Cerebellar cortex (tissue), 1 donor: ENCODE data around the gene WDR41.
A peak's percentile ranks its signal among the peaks of the same experiment; 100 is the strongest.
"Not testable (repeated sequence)": the region's sequence is repeated elsewhere in the genome, so short reads cannot be mapped to it uniquely, and the experiment has no call there.

Experiments used
- DNase-seq: peaks from one replicate; pipeline ENCODE4 v3.0.0-alpha.2; 2015; ENCODE audit warnings: low spot score

The WDR41 gene, protein sequence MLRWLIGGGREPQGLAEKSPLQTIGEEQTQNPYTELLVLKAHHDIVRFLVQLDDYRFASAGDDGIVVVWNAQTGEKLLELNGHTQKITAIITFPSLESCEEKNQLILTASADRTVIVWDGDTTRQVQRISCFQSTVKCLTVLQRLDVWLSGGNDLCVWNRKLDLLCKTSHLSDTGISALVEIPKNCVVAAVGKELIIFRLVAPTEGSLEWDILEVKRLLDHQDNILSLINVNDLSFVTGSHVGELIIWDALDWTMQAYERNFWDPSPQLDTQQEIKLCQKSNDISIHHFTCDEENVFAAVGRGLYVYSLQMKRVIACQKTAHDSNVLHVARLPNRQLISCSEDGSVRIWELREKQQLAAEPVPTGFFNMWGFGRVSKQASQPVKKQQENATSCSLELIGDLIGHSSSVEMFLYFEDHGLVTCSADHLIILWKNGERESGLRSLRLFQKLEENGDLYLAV

DNA sequence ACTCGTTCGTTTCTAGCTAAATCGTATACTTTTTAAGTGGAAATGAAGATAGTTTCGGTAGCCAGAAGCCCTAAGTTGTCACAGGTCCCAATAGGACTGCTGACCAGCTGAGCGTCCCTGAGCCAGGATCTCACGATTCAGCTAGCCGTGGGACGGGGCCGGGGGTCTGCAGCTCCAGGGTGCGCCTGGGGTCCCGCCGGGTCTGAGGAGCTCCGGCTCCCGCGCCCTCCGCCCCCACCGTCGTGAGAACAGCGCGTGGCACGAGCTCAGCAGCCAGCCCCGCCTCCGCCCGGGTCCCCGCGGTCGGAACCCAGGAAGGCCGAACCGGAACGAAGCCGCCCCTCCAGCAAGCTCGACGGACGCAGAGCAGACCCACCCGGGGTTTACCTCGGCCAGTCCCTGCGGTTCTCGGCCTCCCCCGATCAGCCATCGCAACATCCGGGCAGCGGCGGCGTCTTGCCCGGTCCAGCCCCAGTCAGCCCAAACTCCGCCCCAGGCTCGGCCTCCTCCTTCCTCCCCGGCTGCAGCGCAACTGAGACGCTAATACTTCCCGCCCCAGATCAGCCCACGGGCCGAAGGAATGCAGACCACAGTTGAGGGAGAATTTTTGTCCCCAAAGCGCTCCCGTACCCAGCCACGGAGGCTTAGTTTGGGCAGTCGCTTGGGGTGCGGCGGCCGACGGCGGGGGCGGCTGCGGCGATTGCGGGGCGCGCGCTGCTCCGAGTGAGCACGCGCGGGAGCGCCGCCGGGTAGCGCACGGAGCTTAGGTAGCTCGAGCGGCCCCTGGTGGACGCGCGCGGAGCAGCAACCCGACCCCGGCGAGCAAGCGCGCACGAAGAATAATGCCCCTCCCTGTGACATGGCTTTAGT, at the start of gene WDR41:
WDR41 (minus strand) TSS at position 534 of the 870 bp plus-strand sequence; CDS start at position 438, 96 bp downstream.
- peak; percentile 89 for DNase-seq

DNA sequence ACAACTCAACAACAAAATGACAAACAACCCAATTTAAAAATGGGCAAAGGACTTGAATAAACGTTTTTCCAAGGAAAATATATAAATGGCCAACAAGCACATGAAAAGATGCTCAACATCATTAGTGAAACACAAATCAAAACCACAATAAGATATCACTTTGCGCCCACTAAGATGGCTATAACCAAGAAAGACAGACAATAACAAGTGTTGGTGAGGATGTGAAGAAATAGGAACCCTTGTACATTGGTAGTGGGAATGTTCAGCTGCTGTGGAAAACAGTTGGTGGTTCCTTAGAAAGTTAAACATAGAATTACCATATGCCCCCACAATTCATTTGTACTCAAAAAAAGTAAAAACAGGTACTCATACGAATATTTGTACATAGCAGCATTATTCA, 39.2 kb upstream of the WDR41 start:
- no peak for DNase-seq

DNA sequence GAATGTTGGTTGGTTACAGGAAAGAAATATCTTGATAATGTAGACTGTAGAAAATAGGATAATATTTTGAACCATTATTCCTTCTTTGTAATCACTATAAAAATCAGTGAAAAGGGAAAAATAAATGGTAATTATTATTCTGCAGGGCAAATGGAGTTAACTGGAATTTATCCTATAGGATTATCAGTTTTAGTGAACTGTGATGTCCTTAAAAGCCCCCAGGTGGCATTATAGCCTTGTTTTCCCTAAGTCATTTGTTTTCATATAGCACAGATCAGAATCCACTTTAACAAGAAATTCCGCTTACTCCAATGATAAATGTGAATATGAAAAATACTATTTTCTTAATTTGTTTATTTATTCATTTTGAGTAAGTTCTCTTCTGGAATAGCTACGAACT, 26.2 kb upstream of the WDR41 start:
- DNase-seq = peak; percentile 20

DNA sequence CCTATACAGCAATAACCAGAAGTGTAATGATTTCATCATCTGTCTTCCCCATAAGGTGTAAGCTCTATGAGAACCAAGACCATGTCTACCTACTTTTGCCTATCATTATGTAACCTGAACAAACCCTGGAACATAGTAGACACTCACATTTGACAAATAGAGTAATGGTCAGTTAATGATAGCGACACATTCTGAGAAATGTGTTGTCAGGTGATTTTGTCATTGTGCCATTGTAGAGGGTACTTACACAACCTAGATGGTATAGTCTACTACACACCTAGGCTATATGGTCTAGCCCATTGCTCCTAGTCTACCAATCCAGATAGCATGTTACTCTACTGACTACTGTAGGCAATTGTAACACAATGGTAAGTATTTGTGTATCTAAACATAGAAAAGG, 22.3 kb upstream of the WDR41 start:
- DNase-seq = no peak

DNA sequence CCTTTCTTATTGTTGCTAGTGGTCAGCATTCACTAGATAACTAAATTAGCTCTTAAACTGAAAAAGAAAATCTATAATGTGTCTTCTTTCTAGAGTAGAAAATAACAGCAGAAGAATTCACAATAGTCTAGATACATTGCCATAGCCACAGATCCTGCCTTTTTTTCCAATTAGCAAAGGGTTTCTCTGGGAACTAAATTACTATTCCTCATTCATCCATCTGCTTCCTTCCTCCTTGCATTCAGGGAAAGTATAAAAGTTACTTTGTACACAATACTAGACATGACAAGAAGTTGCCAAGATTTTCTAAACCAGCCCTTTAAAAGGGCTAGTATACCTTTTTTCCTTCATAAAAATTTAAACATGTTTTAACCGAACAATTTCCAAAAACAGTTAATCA, 21.2 kb upstream of the WDR41 start:
- DNase-seq = no peak

DNA sequence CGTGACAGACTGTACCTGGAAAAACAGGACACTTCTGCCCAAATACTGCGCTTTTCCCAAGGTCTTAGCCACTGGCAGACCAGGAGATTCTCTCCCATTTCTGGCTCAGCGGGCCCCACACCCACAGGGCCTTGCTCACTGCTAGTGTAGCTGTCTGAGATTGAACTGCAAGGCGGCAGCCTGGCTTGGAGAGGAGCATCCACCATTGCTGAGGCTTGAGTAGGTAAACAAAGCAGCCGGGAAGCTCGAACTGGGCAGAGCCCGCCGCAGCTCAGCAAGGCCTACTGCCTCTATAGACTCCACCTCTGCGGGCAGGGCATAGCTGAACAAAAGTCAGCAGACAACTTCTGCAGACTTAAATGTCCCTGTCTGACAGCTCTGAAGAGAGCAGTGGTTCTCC, 9.0 kb upstream of the WDR41 start:
- DNase-seq = not testable (repeated sequence)

DNA sequence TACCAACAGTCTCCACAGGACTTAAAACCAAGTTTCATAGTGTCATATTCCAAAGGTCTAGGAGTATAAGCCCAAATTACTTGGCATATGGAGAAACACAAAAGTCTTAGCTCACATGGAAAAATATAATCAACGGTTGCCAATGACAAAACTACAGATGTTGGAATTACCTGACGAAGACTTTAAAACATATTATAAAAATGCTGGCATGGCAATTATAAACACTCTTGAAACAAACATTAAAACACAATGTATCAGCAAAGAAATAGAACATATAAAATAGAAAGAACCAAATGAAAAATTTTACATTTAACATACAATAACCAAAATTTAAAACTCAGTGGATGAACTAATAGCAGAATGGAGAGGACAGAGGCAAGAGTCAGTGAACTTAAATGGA, 7.9 kb upstream of the WDR41 start:
- no peak for DNase-seq

DNA sequence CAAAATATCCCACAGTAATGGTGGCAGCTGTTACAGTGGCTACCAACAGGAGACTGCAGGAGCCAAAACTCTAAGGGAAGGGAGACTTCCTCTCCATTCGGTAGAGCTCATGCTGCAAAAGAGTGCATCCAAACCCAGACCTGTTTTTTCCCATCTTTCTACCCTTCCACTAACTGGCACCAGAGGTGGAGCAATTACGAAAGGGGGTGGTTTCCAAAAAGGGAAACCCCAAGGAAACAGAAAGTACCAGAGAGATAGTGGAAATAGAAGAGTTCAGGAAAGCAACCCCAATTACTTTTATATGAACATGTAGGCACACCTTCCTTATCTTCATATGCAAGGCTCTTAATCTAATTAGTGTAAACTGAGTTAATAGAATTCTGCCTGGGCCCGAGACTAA, 7.3 kb upstream of the WDR41 start:
- DNase-seq = no peak

DNA sequence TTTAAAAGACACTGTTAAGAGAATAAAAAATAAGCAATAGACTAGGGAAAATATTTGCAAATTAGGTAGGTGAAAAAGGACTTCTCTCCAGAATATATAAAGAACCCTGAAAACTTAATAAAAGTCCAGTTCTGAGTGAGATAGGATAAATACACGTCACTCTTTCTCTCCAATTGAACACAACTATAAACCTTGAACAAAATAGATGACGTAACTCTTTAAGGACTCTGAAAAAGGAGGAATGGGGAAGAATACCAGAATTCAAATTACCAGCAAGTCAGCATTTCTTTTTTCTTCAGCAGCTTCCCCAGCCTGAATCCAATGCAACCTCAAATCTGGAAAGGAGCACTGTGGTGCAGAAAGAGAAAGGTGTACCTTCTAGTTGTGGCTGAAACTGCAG, 6.8 kb upstream of the WDR41 start:
- DNase-seq = no peak

DNA sequence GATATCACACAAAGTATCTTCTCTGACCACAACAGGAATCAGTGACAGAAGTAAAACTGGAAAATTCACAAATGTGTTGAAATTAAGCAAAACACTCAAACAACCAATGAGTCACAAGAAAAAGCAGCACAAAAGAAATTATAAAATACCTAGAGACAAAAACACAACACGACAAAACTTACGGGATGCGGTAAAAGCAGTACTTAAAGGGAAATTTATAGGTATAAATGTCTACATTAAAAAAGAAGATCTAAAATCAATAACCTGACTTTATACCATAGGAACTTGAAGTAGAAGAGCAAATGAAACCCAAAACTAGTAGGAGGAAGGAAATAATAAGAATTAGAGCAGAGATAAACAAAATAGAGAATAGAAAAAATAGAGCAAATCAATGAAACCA, 2.8 kb upstream of the WDR41 start:
- DNase-seq = no peak

DNA sequence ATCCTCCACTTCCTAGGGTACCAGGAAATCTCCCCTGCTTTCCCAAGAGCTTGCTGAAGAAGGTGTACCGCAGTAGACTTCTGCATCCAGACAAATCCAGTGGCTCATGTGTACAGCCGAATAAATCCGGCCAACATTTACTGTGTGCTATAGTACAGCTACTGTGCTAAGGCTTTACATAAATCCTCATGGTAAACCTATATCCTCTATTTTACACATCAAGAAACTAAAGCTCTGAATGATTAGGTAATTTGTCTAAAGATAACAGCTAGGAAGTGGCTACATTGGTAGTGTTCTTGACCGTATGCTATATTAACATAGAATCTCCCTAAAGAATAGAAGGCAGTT, 511 bp upstream of the WDR41 start:
- DNase-seq = no peak

DNA sequence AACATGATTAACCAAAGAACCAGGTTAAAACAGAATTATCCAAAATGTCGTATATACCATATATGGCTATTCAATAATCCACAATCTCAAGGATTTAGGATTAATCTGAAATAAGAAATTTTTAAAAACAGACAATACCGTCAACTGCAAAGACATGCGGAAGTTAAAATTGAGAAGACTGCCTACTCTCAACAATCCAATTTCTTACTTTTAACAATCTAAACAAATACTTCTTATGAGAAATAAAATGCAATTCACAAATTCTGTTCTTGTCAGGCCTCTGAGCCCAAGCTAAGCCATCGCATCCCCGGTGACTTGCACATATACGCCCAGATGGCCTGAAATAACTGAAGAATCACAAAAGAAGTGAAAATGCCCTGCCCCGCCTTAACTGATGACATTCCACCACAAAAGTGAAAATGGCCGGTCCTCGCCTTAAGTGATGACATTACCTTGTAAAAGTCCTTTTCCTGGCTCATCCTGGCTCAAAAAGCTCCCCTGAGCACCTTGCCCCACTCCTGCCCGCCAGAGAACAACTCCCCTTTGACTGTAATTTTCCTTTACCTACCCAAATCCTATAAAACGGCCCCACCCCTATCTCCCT, 1.3 kb downstream of the WDR41 start:
- DNase-seq = peak; percentile 7

DNA sequence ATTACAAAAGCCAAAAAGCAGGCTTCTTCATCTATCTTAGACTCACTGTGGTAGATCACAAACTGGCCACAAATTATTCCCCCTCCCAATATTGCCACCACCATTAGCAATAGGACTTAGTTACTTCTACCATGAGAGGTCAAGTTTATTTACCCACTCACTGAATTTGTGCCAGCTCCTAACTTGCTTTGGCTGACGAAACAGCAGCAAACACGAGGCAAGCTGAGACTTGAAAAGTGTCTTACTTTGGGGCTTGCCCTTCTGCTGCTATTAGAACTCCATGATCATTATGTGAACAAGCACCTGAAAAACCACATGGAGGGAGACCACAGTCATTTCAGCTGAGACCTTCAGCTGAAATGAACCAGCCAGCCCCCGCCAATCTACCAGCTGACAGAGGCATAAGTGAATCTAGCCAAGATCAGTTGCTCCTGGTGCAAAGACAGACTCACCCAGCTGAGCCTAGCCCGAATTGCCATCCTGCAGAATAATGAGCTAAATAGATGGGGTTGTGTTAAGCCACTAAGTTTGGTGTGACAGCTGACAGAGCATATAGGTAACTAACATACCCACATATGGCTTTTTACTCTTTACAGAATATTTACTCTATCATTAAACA, 5.7 kb downstream of the WDR41 start:
- DNase-seq = no peak

DNA sequence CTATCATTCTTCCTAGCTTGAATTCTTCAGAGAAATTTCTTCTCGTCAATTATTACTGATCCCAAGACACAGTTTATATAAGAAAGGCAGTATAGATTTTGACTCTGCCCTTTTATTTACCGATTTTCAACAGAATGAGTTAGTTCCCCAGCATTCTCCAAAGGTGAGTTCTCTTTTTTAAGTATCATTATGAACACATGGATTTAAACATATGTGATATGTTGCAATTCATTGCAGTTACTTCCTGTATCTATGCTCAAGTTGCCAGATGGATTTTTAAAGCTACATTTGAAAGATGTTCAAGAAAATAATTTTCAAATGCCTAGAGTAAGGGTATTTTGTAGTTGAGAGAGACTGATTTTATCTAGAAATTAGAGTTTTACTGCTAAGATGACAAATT, 8.4 kb downstream of the WDR41 start:
- no peak for DNase-seq

DNA sequence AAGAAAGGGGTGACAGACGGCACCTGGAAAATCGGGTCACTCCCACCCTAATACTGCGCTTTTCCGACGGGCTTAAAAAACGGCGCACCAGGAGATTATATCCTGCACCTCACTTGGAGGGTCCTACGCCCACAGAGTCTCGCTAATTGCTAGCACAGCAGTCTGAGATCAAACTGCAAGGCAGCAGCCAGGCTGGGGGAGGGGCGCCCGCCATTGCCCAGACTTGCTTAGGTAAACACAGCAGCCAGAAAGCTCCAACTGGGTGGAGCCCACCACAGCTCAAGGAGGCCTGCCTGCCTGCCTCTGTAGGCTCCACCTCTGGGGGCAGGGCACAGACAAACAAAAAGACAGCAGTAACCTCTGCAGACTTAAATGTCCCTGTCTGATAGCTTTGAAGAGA, 17.1 kb downstream of the WDR41 start:
- DNase-seq = not testable (repeated sequence)

DNA sequence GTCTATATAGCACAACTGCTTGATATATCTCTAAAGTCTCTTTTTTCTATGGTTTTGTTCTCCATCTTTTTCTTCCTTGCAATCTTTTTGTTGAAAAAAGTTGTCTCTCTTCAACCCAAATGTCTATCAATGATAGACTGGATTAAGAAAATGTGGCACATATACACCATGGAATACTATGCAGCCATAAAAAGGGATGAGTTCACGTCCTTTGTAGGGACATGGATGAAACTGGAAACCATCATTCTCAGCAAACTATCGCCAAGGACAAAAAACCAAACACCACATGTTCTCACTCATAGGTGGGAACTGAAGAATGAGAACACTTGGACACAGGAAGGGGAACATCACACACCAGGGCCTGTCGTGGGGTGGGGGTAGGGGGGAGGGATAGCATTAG, 23.2 kb downstream of the WDR41 start:
- not testable (repeated sequence) for DNase-seq

DNA sequence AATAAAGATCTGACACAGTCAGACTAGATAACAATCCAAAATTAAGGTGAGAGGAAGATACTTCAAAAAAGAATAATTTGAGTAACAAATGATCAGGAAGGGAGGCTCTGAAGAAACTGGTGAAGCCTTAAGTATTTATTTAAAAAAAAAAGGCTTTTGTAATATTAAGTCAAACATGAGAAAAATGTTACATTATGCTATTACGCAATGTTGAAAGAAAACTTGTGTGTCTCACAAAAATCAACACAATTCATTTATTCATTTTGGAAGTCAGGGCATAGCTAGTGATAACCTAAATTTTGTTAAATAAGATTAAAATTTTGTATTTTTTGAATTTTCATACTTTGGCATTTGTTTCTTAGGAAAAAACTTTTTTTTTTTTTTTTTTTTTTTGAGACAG, 28.2 kb downstream of the WDR41 start:
- no peak for DNase-seq

DNA sequence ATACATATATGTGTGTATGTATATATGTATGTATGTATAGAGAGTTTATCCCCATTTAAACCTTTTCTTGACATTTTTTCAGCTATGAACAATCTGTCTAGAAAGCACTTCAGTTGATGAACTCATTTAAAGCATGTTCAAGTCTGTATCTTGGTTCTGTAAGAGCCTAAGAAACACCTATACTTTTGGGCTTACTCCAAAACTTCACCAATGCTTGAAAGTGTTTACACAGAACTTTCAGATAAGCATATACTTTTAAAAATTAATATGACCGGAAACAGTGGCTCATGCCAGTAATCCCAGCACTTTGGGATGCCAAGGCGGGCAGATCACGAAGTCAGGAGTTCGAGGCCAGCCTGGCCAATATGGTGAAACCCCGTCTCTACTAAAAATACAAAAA, 30.8 kb downstream of the WDR41 start:
- DNase-seq = no peak

DNA sequence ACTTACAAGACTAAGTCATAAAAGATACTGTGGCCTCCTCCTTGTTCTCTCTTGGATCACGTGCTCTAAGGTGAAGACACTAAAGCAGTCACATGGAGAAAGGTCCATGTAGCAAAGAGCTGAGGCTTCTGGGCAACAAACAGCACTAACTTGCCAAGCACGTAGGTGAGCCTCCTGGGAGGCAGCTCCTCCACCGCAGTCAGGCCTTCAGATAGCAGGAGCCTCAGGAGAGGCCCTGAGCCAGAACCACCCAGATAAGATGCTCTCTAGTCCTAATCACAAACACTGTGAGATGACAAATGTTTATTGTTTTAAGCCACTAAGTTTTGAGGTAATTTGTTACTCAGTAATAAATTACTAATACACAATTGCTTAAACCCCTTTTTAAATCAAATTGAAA, 38.0 kb downstream of the WDR41 start:
- no peak for DNase-seq

DNA sequence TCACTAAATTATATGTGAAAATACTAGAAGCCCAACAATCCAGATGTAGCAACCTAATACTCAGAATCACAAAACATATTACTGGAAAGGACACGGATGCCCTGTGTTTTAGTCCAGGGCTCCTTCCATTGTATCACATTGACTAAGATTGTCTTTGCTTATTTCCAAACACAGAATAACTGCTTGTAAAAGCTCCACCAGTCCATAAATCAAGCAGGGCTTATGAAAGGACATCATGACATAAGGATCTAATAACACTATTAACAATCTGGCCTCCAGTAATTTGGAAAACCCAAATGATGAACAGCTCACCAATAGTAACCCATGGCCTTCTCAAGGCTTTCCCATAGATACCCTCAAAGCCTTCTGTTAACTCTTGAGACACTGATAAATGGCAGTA, 39.8 kb downstream of the WDR41 start:
- DNase-seq = no peak

DNA sequence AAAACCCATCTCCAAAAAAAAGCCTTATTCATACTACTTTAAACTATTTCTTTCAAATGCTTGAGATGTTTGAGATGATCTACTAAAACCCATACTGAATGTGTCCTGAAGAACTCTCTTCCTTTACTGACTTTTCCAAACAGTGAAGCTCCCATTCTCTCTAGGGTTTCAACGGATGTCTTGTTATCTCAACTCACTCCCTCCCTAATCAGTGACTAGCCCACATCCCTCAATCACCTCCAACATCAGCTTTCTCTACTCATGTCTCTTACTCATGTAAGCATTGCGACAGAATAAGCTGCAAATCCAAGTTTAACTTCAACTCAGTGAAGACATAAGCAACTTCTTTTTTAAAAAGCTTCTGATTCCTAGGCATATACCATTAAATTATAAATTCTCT, 42.1 kb downstream of the WDR41 start:
- no peak for DNase-seq

DNA sequence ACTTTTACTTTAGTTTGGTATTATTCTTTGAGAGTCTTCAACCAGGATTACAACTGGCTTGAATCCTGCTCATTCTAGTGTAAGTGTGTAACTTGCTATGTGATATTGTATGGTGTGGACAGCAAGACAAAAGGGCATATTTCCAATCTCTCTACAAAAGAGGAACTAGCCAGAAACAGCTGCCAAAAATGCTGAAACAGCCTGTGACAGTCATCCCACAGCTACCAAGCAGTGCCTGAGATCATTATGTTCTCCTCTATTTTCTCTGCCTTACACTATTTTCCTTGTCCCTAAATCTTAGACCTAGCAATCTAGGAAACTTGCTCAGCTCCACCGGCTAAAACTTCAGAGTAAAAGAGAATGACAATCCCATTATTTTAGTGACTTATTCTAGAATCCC, 42.8 kb downstream of the WDR41 start:
- peak; percentile 44 for DNase-seq
